IMR-90 (cell line): Measurements from ENCODE around the gene RTRAF. TPM values are rescaled to one million over a fixed set of nuclear protein-coding genes. Genes with fewer than 3 reads are reported as not detected.

Source experiments
- ATAC-seq: fragments of 200-7000 bp; cut with Tn5 transposase; 2 replicates; pipeline ENCODE4 v1.9.1; 2020; ENCODE audit warnings: low read depth, mild to moderate bottlenecking, moderate library complexity
- BruUV-seq: library from RNA; stranded (reverse); fragments of 400-500 nt; replicated peaks from 2 replicates; lab custom pipeline; 2021; lab: Mats Ljungman, UMichigan
- CTCF ChIA-PET: fragments of 300-600 bp; formaldehyde crosslinking; extraction: SDS; loops from one replicate; lab custom pipeline; 2021; ENCODE audit warnings: antibody characterized with exemption; lab: Yijun Ruan, JAX
- POLR2A ChIA-PET: fragments of 300-600 bp; sonication (Branson Sonifier 250); formaldehyde crosslinking; loops from one replicate; lab custom pipeline; 2022; ENCODE audit warnings: antibody characterized with exemption; ENCODE audit not compliant: unreplicated experiment; lab: Charles Lee
- DNase-seq: peaks from one replicate; pipeline ENCODE4 v3.0.0; 2013
- H2AFZ ChIP-seq: replicated peaks from 2 replicates; pipeline ENCODE3; 2013; ENCODE audit warnings: low read length, mild to moderate bottlenecking; ENCODE audit not compliant: poor library complexity
- H2AK5ac ChIP-seq: 2 replicates; pipeline ENCODE4 v1.6.1; 2013; ENCODE audit warnings: low read depth, low read length, inconsistent platforms
- H2AK9ac ChIP-seq: replicated peaks from 2 replicates; pipeline ENCODE3; 2013; ENCODE audit warnings: mild to moderate bottlenecking, low read depth, low read length, moderate library complexity; ENCODE audit not compliant: poor library complexity
- H2BK120ac ChIP-seq: 2 replicates; pipeline ENCODE4 v1.6.1; 2013; ENCODE audit warnings: low read depth, low read length, inconsistent platforms
- H2BK15ac ChIP-seq: 3 replicates; pipeline ENCODE4 v1.6.1; 2013; ENCODE audit warnings: low read depth, low read length, inconsistent platforms
- H2BK20ac ChIP-seq: 2 replicates; pipeline ENCODE4 v1.6.1; 2013; ENCODE audit warnings: low read depth, mild to moderate bottlenecking, inconsistent platforms, low read length, moderate library complexity
- H2BK5ac ChIP-seq: 2 replicates; pipeline ENCODE4 v1.6.1; 2013; ENCODE audit warnings: mild to moderate bottlenecking, low read depth, low read length, inconsistent platforms; ENCODE audit not compliant: poor library complexity, severe bottlenecking
- H3K14ac ChIP-seq: replicated peaks from 2 replicates; pipeline ENCODE4 v1.6.1; 2013; ENCODE audit warnings: low read depth, low read length, inconsistent platforms
- H3K18ac ChIP-seq: 2 replicates; pipeline ENCODE4 v1.6.1; 2013; ENCODE audit warnings: low read depth, low read length, control low read depth
- H3K23ac ChIP-seq: 2 replicates; pipeline ENCODE4 v1.6.1; 2013; ENCODE audit warnings: low read depth, low read length, inconsistent platforms
- H3K27ac ChIP-seq: 2 replicates; pipeline ENCODE4 v1.5.1; 2013; ENCODE audit warnings: mild to moderate bottlenecking, control low read depth, low read length; ENCODE audit not compliant: insufficient read depth
- H3K27me3 ChIP-seq: 2 replicates; pipeline ENCODE4 v1.6.1; 2013; ENCODE audit warnings: low read length; ENCODE audit not compliant: control insufficient read depth, insufficient read depth
- H3K36me3 ChIP-seq: 2 replicates; pipeline ENCODE4 v1.6.1; 2013; ENCODE audit warnings: low read length, mixed read lengths; ENCODE audit not compliant: control insufficient read depth, insufficient read depth
- H3K4ac ChIP-seq: 2 replicates; pipeline ENCODE4 v1.6.1; 2013; ENCODE audit warnings: low read depth, low read length, inconsistent platforms
- H3K4me1 ChIP-seq: 2 replicates; pipeline ENCODE4 v1.6.1; 2013; ENCODE audit warnings: low read length, mixed read lengths; ENCODE audit not compliant: control insufficient read depth, insufficient read depth
- H3K4me2 ChIP-seq: 2 replicates; pipeline ENCODE4 v1.6.1; 2013; ENCODE audit warnings: low read depth, mild to moderate bottlenecking, control low read depth, low read length, moderate library complexity
- H3K4me3 ChIP-seq: 2 replicates; pipeline ENCODE4 v1.5.1; 2013; ENCODE audit warnings: low read depth, mild to moderate bottlenecking, control low read depth, low read length, moderate library complexity; ENCODE audit not compliant: insufficient read depth
- H3K56ac ChIP-seq: 2 replicates; pipeline ENCODE4 v1.6.1; 2013; ENCODE audit warnings: low read length, inconsistent platforms; ENCODE audit not compliant: insufficient read depth; ENCODE audit errors: extremely low read depth
- H3K79me1 ChIP-seq, 2 experiments: 2 replicates each; pipeline ENCODE4 v1.6.1; 2013; ENCODE audit warnings: low read length in 2 of 2, inconsistent platforms in 1 of 2, low read depth in 1 of 2
- H3K9ac ChIP-seq: 2 replicates; pipeline ENCODE4 v1.6.1; 2013; ENCODE audit warnings: low read depth, low read length, control low read depth
- H3K9me1 ChIP-seq: 2 replicates; pipeline ENCODE4 v1.6.1; 2013; ENCODE audit warnings: low read length, inconsistent platforms; ENCODE audit not compliant: insufficient read depth
- H3K9me3 ChIP-seq: 2 replicates; pipeline ENCODE4 v1.6.1; 2013; ENCODE audit warnings: low read length; ENCODE audit not compliant: control insufficient read depth, insufficient read depth
- H4K20me1 ChIP-seq: 2 replicates; pipeline ENCODE4 v1.6.1; 2013; ENCODE audit warnings: low read length, inconsistent platforms; ENCODE audit not compliant: insufficient read depth
- H4K5ac ChIP-seq: 2 replicates; pipeline ENCODE4 v1.6.1; 2013; ENCODE audit warnings: mild to moderate bottlenecking, low read depth, low read length, control low read depth
- H4K8ac ChIP-seq, 2 experiments: 2 replicates each; pipeline ENCODE4 v1.6.1; 2013; ENCODE audit warnings: low read depth in 2 of 2, low read length in 2 of 2, control low read depth in 1 of 2, inconsistent platforms in 1 of 2
- H4K91ac ChIP-seq: 2 replicates; pipeline ENCODE4 v1.6.1; 2013; ENCODE audit warnings: low read depth, low read length, inconsistent platforms; ENCODE audit not compliant: insufficient read depth
- FOS ChIP-seq: fragments of 150-350 bp; IDR thresholded peaks from 2 replicates; pipeline ENCODE4 v1.6.1; 2016; ENCODE audit warnings: low read depth, low read length
- MAFK ChIP-seq: IDR thresholded peaks from 2 replicates; pipeline ENCODE4 v1.6.1; 2012; ENCODE audit warnings: low read depth, low read length, improper control_type of control experiment
- WGBS, 2 experiments: methylation state at CpG; one replicate each; pipeline versions ENCODE4 v1.1.5 to v1.1.7; 2013; ENCODE audit warnings: missing lambda C conversion rate in 2 of 2; ENCODE audit not compliant: insufficient read length in 1 of 2; ENCODE audit errors: extremely low coverage in 2 of 2; 5-methylcytosine and 5-hydroxymethylcytosine counted together
- dilution Hi-C: fragments of 300-500 bp; cut with HindIII; formaldehyde crosslinking; loops from one replicate; pipeline ENCODE4 v1.14.3; 2018; ENCODE audit warnings: low sequenced_read_pairs; ENCODE audit not compliant: unreplicated experiment
- in situ Hi-C: fragments of 300-500 bp; cut with MboI; formaldehyde crosslinking; loops from 3 replicates; pipeline ENCODE4 v1.14.3; 2019; ENCODE audit warnings: low sequenced_read_pairs, inconsistent platforms, mixed read lengths
- intact Hi-C: fragments of 100-400 bp; cut with micrococcal nuclease; formaldehyde crosslinking; loops from 2 replicates; pipeline ENCODE4 v1.10.0; 2022
- polyA plus RNA-seq, 3 experiments: library from polyadenylated mRNA; depleted of rRNA; stranded (reverse); fragments of >200 nt; gene quantifications; 2 replicates each; pipeline ENCODE4 v1.2.3, GENCODE V29; 2012; ENCODE audit warnings: low replicate concordance in 1 of 3
- total RNA-seq: library from RNA; depleted of rRNA; stranded (reverse); fragments of >200 nt; gene quantifications from 2 replicates; pipeline ENCODE4 v1.2.3, GENCODE V29; 2012

The RTRAF gene
- total and polyA plus RNA-seq, 2 of the 4 experiments (the other 2 are of a cell fraction) = 53.2 to 102 TPM

DNA sequence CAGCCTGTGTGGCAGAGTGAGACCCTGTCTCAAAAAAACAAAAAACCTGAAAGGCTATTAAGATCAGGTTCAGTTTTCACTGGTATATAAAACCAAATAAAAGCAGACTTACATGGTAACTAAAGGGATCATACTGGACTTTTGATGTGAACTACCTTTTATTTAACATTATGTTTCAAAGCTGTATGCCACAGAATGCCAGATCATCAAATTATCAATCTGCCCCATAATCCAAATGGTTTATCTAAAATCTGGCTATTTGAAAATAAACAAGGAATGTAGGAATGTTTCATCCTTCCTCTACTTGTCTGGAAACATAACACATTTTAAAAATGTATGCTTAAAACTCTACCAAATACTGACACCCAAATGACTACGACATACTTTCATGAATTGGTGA lies 65.3 kb downstream of the RTRAF start:
- H3K4me2 ChIP-seq = no peak overlapping the region

More for the DNA sequence above, 65.3 kb downstream of the RTRAF start:
- peak overlapping the region; percentile 59; the same call in 1 of the 3 replicates for H2BK15ac ChIP-seq
- peak overlapping the region; percentile 61; the same call in 1 of the 2 replicates for H2BK120ac ChIP-seq
- ChIA-PET CTCF (interaction anchor here (0.6 kb wide), 1 partner anchor 27 kb away, joined by 5 read pairs; no protein-coding TSS in a partner anchor), POLR2A (no interaction called here)
- in situ Hi-C loops (no loop called here), intact Hi-C loops (no loop called here), dilution Hi-C loops (no loop called here)
- peak overlapping the region; percentile 17; the same call in 1 of the 2 replicates for H2AK5ac ChIP-seq
- no peak overlapping the region for H3K9ac ChIP-seq
- H3K23ac ChIP-seq = peak overlapping the region; percentile 61; the same call in 1 of the 2 replicates
- peak overlapping the region; percentile 30; the same call in 1 of the 2 replicates for H2BK20ac ChIP-seq
- BruUV-seq = no TSS peak
- TF ChIP-seq FOS (no peak), MAFK (peak; percentile 67)
- H2BK5ac ChIP-seq = peak overlapping the region; percentile 72
- H3K56ac ChIP-seq = no peak overlapping the region
- no peak for ATAC-seq
- no peaks in the 10 kb centered on the region for H3K9me3 ChIP-seq
- H3K27me3 ChIP-seq = no peaks in the 10 kb centered on the region
- no peak overlapping the region for H4K5ac ChIP-seq
- peak overlapping the region; percentile 78 for H3K4ac ChIP-seq
- WGBS, 2 experiments = no CpG with 5 or more reads among the region's 1 CpG
- no peak overlapping the region for H2AK9ac ChIP-seq
- peak overlapping the region; percentile 70; the same call in 1 of the 2 replicates for H4K91ac ChIP-seq
- peak overlapping the region; percentile 87 for H3K14ac ChIP-seq
- peaks cover 35% of the 10 kb centered on the region for H3K4me1 ChIP-seq
- peak overlapping the region; percentile 66; the same call in 1 of the 2 replicates for H3K27ac ChIP-seq
- peak overlapping the region in 1 of 2 experiments; percentile 54; a peak in 2 of 4 replicates for H4K8ac ChIP-seq
- no peak overlapping the region for H3K4me3 ChIP-seq
- H2AFZ ChIP-seq = no peak overlapping the region
- peaks cover 34% of the 10 kb centered on the region for H3K9me1 ChIP-seq
- H4K20me1 ChIP-seq = peaks cover 34% of the 10 kb centered on the region
- peaks cover 35 to 71% of the 10 kb centered on the region in 2 experiments for H3K79me1 ChIP-seq
- no peak overlapping the region for H3K18ac ChIP-seq
- DNase-seq = no peak
- H3K36me3 ChIP-seq = peaks cover 49% of the 10 kb centered on the region
